K562 (cell line): ENCODE results near the gene MTHFSD.

ENCODE experiments used
- CEBPB ChIP-seq: fragments of 450-650 bp; IDR thresholded peaks from 2 replicates; pipeline ENCODE4 v1.6.1; 2016; ENCODE audit warnings: missing genetic modification characterization, missing compliant biosample characterization
- HNRNPUL1 ChIP-seq: fragments of 200-400 bp; formaldehyde crosslinking; IDR thresholded peaks from 2 replicates; pipeline ENCODE4 v1.6.1; 2017; ENCODE audit warnings: low read length
- SRF ChIP-seq, 2 experiments: fragments of 250-450, 450-650 bp in 1 of 2; sonication (Bioruptor Pico) in 1 of 2; sonication (generic) in 1 of 2; formaldehyde crosslinking; IDR thresholded peaks; 2 replicates each; pipeline versions ENCODE4 v1.5.0 to v1.5.1; 2020 to 2022; ENCODE audit warnings: mild to moderate bottlenecking in 1 of 2, missing genetic modification reagents in 1 of 2
- TF ChIP-seq, protein P1 (sequence below), 3 experiments: IDR thresholded peaks in 2 of 3; conservative IDR thresholded peaks in 1 of 3; 2 replicates each; pipeline ENCODE4 v1.5.1; 2011 to 2012; ENCODE audit warnings: low read length in 3 of 3, mild to moderate bottlenecking in 3 of 3, control low read depth in 2 of 3, improper control_type of control experiment in 1 of 3, inconsistent platforms in 1 of 3, low read depth in 1 of 3, mixed read lengths in 1 of 3, moderate library complexity in 1 of 3; ENCODE audit not compliant: insufficient read depth in 2 of 3

DNA sequence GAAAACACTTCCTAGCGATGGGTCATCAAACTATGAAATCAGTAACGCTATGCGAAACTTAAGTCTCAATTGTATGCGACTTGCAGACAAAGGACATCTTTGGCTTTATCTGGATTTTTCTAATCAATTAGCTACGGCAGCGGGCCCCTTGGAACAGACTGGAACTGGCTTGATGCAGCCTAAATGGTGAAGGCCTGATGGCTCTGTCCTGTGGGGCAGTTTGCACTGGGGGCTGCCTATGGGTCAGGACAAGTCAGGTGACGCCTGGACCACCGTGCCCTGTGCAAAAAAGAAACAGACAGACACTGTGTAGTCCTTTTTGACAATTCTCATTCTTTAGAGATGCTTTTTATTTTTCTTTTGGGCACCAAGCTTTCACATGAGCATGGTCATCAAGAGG, 22.0 kb downstream of the MTHFSD start:
- TF ChIP-seq, protein P1, sequence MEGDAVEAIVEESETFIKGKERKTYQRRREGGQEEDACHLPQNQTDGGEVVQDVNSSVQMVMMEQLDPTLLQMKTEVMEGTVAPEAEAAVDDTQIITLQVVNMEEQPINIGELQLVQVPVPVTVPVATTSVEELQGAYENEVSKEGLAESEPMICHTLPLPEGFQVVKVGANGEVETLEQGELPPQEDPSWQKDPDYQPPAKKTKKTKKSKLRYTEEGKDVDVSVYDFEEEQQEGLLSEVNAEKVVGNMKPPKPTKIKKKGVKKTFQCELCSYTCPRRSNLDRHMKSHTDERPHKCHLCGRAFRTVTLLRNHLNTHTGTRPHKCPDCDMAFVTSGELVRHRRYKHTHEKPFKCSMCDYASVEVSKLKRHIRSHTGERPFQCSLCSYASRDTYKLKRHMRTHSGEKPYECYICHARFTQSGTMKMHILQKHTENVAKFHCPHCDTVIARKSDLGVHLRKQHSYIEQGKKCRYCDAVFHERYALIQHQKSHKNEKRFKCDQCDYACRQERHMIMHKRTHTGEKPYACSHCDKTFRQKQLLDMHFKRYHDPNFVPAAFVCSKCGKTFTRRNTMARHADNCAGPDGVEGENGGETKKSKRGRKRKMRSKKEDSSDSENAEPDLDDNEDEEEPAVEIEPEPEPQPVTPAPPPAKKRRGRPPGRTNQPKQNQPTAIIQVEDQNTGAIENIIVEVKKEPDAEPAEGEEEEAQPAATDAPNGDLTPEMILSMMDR (IDR thresholded peaks at IDR 0.05 in 2 of 3, conservative IDR thresholded peaks at IDR 0.05 in 1 of 3; ENCODE audit: insufficient read depth in 2 of 3, low read depth in 1 of 3, low read length in 3 of 3), result no peak
- TF ChIP-seq HNRNPUL1 (no peak), CEBPB (tag) (no peak), SRF (CRISPR knock-in tag; IDR thresholded peaks at IDR 0.05) (no peak)
